NCI-H1092 (cell line): ENCODE measurements around the gene ITGA3.

Experiments
- DNase-seq: peaks from one replicate; lab custom pipeline; 2025; lab: John Stamatoyannopoulos, UW

The ITGA3 gene

DNA sequence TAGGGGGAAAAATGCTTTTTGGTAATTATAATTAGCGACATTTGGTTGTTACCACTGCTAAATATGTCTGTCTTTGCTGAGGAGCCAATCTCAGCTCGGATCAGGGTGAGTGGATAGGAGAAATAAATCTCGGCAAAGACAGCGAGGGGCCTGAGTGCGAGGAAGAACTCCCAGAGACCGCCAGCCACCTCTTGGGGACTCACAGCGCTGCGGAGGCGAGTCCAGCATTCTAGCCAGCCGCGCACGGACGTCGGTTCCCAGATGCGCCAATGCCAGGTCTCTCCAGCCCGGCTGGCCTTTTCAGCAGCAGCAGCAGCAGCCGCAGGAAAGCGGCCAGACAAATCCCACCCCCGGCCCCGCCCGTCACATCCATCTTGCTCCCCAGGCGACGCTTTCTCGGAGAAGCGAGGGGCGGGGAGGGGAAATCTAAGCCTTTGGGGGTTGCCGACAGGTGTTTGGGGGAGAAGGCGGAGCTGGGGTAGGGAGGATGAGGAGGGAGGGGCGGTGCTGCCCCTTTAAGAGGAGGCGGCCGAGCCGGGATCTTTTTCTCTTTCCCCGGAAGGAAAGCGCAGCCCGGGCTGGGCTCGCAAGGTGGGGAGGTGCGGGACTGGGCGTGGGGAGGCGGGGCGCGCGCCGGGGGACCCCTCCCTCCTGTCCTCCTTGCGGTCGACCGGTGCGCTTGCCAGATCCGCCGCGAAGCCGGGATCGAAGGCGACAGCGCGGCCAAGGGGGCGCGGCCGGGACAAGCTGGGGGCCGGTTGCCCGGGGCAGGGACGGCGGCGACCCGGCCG is at the start of gene ITGA3:
Gene ITGA3, plus strand, starts transcription at position 685 of the 791 bp plus-strand sequence. CDS start 330 bp downstream, outside the sequence.
- peak; percentile 48 for DNase-seq

DNA sequence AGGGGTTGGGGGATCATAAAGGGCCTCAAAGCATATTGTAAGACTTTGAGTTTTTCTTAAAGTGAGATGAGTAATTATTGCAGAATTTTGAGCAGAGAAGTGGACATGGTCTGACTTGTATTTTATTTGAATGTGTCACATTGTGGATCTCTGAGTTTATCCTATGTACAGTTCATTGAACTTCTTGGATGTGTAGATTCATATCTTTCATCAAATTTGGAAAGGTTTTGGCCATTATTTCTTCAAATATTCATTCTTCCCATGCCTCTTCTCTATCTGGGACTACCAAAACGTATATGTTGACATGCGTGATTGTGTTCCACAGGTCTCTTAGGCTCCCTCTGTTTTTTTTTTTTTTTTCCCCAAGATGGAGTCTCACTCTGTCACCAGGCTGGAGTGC is 46.6 kb upstream of the ITGA3 start:
- no peak for DNase-seq

DNA sequence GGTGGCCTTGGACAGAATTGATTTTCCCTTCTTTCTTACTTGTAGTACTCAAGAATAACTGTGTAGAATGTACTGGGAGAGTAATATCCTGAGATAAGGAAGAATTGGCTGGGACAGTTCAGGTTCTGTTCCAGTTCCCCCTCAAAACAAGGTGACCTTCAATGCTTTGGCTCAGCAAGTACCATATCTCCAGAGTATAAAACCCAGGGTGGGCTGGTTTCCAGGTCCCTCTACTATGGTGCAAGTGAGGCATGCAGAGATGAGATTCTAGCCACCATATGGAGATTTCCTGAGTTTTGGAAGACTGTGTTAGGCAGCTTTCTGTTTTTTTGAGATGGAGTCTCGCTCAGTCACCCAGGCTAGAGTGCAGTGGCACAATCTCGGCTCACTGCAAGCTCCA is 42.8 kb upstream of the ITGA3 start:
- DNase-seq: no peak

DNA sequence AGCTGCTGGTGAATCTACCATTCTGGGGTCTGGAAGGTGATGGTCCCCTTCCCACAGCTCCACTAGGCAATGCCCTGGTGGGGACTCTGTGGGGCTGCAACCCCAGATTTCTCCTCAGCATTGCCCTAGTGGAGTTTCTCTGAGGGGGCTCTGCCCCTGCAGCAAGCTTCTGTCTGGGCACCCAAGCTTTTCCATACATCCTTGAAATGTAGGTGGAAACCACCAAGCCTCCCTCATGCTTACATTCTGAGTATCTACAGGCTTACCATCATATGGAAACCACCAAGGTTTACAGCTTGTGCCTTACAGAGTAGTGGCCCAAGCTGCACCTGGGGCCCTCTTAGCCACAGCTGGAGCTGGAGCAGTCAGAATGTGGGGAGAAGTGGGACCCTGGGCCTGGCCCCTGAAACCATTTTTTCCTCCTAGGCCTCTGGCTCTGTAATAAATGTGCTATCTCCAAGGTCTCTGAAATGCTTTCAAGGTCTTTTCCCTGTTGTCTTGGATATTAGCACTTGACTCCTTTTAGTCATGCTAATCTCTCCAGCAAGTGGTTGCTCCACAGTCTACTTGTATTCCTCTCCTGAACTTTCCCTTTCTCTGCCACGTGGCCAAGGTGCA is 41.3 kb upstream of the ITGA3 start:
- DNase-seq: no peak

DNA sequence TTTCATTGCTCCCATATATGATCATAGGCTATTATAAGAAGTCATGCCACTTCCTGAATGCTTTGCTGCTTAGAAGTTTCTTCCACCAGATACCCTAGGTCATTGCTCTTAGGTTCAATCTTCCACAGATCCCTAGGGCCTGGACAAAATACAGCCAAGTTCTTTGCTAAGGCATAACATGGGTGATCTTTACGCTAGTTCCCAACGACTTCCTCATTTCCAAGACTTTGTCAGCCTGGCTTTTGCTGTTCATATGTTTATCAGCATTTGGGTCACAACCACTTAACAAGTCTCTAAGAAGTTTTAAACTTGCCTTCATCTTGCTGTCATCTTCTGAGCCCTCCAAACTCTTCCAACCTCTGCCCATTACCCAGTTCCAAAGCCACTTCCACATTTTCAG is 40.8 kb upstream of the ITGA3 start:
- DNase-seq: no peak

DNA sequence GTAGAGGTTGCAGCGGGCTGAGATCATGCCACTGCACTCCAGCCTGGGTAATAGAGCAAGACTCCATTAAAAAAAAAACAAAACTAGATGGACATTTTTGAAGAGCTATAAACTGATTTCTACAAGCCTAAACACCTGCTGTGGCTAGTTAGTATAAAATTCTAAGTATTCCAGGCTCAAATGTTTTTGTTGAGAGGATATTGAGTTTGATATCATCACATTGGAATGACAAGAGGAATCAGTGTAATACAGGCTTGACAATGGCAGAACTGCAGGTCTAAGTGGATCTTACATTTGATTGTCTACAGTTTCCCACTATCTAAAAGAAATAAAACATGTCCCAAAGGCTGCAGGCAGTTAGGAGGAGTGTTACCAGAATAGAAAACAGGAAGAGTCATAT is 37.0 kb upstream of the ITGA3 start:
- no peak for DNase-seq

DNA sequence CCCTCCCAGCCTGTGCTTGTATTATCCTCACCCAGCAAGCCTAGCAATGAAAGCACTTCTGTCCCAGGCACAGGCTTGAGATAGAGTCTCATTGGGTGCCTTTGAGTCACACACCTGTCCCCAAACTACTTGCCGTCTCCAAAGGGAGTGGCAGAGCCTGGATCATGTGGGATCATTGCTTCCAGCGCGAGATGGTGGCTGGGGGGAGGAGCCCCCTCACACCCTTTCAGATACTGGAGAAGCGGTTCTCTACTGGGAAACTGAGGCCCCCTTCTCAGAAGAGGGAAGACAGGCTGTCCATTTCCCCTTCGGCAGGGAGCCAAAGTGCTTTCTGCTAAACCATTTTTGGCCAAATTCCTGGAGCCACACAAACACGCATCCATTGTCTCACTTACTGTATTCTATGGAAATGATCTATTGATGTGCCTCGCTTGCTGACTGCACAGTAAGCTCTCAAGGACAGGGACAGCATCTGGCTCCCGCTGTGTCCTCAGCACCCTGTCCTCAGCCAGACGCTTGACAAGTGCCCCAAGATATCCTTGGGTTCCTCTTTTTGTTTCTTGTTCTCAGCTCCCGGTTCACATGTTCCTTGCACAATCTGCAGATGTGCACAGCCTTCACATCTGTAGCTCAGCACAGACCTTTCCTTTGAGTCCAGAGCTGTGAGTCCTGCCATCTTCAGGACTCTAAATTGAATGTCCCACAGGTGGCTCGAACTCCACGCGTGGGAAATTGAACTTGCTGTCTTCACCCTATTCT is 34.9 kb upstream of the ITGA3 start:
- no peak for DNase-seq

DNA sequence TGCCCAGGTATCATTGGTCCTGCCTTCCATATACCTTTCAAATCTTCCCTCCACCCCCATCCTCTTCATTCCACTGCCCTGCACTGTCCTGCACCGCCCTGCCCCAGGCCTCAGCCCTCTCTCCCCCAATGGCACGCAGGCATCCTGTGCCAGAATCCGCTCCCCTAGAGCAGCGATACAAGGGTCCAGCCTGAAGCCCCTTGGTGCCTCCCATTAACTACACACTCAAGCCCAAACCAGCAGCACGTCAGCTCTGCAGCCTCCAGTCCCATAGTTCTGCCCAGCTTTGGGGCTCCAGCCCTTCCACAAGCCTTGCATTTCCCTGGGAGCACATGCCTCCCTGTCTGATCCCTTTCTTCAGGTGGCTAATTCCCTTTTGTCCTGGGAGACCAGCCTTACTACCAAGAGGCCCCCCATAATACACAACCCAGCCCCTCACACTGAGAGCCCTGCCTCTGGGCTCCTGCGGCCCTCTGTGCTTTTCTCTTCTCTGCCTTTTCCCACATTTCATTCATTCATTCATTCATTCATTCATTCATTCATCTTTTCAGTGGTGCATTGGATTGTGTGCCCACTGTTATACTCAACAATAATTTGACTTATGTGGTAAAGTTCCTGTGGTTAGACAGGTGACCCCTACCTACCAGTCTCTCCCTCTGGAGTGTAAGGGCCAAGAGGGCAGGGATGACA is 34.1 kb upstream of the ITGA3 start:
- DNase-seq: no peak

DNA sequence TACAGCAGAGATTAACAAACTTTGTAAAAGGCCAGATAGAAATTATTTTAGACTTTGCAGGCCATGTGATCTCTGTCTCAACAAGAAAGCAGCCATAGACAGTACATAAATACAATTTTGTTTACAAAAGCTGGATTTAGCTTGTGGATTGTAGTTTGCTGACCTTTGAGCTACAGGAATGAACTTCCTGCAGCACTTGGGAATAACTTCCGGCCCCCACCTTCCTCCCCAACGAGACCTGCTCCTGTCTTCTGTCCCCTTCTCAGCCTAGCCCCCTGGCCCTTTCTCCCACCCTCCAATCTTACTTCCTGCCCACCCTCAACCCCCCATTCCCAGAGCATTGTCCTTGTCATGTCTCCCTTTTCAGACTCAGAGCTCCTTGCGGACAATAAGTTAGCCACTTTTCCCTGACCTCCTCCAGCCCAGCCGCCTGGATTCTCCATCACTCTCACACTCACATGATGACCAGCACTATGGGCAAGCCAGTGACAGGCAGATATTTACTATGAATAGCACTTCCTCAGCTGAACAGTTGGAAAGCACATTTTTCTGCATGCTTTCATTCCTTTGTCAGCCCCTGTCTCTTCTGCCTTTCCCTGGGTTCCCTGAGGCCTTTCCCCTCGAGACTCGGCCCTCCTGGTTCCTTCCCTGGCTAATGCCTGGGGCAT is 33.3 kb upstream of the ITGA3 start:
- DNase-seq: no peak

DNA sequence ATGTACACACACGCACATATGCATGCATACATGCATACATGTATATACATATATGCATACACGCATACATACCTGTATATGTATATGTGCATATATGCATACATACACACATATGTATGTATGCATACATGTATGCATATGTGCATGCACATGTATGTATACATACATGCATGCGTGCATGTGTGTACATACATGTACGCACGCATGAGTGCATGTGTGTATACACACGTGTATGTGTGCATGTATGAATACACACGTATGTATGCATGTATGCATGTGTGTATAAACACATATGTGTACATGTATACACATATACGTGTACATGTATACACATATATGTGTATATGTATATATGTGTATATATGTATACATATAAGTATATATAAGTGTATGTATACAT is 32.4 kb upstream of the ITGA3 start:
- no peak for DNase-seq

DNA sequence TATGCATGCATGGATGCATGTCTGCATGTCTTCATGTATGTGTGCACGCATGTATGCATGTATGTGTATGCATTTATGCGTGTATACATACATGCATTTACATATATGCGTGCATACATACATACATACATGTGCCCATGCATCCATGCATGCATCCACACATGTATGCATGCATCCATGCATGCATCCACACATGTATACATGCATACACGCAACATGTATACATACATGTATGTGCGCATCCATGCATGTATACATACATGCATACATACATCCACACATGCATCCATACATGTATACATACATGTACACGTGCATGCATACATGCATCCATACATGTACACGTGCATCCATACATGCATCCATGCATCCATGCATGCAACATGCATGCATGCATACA is 31.1 kb upstream of the ITGA3 start:
- no peak for DNase-seq

DNA sequence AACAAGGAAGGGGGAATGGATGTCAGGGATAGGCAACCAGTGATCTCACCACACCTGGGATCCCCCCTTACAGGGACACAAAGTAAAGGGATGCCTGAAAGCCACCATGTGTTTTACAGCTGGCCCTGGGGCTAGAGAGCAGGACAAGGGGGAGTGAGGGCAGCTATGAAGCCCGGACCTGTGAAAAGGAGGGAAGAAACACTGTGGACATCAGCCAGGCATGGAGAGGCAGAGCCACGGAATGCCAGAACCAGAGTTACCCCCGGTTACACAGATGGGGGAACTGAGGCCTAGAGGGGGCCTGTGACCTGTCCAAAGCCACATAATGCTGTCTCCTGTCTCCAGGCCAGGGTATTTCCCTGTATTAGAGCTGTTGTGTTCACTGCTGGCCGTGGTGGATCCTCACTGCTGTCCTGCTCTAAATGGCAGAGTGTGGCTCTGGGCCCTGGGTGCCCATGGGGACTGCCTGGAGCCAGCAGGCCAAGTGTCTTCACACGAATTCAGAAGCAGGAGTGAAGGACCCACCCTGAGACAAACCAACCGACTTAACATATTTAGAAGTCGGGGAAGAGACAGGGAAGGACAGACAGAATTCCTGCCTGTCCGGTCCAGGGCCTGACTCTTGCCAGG is 29.7 kb upstream of the ITGA3 start:
- DNase-seq: no peak

DNA sequence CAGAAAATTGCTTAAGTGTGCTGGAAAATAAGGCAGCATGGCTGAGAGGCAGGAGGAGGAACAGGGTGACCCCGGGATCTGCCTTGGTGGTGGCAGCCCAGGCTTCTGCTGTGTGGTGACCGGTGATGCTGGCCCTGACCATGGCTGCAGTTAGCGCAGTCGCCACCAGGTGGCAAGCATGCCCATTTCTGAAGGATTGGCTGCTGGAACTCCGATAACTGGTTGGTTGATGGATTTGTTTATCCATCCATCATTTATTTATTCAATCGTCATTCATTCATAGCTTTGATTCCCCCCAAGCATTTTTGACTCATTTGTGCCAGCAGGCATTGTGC is 29.1 kb upstream of the ITGA3 start:
- DNase-seq: peak; percentile 53

DNA sequence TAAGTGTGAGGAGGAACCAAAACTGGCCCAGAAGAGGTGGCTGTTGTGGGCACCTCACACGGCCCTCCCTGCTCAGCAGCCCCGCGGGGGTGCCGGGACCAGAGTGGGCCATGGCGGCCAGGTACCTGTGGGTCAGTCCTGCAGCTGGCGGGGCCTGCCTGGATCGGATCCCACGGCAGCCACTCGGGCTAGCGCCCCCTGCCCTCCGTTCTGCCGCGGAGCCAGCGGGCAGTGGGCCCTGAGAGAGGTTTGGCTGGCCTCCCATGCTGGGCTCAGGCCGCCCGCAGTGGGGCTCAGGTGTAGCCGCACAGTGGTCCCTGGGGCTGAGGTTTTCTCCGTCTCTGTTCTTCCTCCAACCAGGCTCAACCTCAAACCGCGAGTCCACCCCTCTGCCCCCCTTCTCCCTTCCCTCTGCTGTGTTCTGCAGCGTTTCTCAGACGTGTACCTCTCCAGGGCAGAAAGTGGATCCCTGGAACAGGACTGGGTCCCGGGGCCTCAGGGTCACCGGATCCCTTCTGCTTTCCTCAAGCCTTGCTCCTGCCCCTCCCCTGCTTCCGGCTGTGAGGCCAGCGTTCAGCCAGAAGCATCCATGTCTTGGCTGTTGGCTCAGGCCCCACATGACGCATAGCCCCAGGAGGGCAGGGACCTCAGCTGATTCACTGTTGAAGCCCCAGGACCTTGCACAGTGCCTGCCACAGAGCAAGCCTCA is 28.6 kb upstream of the ITGA3 start:
- no peak for DNase-seq

DNA sequence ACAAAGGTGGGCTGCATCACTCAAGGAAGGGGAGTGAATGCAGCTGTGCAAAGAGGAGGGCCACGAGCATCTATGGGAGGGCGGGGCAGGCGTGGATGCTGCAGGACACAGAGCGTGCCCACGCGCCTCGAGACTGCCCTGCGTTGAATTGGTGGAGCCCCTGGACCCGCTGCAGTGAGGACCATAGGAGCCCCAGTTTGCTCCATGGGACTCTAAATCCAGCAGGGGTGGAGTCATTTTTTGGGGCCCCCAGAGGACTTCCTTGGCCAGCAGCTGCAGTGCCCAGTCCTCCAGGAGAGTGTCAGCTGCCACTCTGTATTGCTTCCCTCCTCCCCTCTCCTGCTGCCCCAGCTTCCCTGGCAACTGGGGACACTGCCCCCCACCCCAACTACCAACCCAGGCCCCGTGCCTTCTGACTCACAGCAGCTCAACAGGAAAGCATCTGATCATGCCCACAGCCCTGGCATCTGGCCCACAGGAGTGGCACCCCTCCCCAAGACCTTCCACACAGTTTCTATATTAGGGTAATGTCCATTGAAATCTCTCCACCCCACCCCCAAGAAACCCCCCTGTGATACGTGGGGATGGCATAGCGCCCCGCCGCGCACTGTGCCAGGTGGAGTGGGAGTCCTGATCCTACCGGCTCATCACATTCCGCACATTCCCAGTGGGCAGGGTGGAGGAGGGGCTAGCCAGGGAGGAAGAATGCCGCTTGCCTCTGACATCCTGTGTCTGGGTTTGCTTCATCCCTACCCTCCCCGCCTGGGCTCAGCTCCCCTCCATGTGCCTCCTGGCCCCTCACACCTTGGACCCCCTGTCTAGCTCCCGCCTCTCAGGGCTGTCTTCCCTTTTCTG is 27.8 kb upstream of the ITGA3 start:
- no peak for DNase-seq

DNA sequence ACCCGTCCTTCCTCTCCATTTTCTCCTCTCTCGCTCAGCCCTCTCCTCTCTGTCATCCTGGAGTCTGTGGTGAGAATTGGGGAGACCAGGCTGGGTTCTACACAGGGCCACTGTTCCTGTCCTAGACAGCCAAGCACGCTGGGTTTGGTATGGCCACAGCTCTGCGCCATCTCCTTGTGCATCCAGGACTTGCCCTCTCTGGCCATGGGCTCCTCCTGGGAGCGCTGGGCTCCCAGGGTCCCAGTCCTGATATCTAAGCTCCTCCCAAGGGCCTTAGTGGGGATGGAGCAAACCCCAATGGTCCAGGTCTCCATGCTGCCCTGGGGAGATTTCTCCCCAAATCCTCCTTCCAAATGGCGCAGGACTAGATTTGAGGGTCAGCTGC is 27.2 kb upstream of the ITGA3 start:
- DNase-seq: no peak

DNA sequence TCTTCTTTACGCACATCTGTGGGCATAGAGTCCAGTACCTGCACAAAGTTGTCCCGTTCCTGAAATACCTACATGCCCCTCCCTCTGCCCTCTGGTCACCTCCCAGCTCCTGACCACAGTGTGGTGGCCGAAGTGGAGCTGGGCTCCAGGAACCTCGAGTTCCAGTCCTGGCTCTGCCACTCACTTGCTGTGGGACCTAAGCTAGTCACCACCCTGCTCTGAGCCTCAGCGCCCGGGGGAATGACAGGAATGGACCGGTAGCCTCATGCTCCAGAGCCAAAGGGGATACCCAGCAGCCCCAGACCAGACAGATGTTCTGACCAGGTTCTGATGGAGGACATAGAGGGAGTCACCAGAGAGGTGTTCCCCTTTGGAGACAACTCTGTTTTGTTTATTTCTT is 26.7 kb upstream of the ITGA3 start:
- no peak for DNase-seq

DNA sequence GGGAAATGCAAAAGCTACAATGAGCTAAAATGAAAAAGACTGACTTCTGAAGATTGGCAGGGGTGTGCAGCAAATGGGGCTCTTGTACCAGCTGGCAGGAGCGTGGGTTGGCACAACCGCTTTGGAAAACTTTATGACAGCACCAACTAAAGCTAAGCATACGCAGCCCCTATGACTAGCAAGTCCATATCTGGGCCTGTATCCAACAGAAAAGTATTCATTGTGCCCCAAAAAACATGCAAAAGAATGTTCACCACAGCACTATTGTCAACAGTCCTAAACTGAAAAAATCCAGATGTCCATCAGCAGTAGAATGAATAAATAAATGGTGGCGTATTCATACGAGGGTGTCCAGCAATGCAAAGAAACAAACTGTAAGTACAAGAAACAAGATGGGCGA is 22.6 kb upstream of the ITGA3 start:
- DNase-seq: no peak

DNA sequence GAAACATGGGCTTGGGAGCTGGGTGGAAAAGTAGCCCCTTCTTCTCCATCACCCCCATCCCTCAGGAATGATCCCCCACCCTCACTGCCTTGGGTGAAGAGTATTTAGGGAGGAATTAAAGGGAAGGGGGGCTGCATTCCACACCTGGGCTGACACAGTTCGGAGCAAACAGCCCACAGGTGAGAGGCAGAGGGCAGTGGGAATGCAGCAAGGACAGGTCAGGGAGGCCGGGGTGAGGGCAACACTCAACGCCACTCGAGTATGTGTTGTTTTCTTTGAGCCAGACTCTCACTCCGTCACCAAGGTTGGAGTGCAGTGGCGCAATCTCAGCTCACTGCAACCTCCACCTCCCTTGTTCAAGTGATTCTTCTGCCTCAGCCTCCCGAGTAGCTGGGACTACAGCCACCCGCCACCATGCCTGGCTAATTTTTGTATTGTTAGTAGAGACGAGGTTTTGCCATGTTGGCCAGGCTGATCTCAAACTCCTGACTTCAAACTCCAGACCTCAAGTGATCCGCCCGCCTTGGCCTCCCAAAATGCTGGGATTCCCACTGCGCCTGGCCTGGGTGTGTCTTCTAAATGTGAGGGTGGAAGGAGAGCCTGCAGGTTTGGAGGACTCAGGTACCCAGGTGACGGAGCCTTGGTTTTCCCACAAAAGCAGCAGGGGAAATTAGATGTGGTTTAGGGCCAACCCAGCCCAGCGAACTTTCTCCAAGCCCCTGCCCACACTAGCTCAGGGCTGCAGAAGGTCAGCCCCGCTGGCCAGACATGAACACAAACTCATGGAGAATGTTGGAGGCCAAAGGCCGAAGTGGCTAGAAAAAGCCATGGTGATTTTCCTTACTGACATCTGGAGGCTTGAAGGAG is 21.2 kb upstream of the ITGA3 start:
- no peak for DNase-seq
